PC-9 (cell line): ENCODE data around the gene IL3. TPM values are rescaled to one million over a fixed set of nuclear protein-coding genes. Genes with fewer than 3 reads are reported as not detected.
A peak's percentile ranks its signal among the peaks of the same experiment; 100 is the strongest.

Source experiments
- Bru-seq: library from RNA; stranded (reverse); fragments of 400-500 nt; gene quantifications from one replicate; lab custom pipeline; 2021; lab: Mats Ljungman, UMichigan
- BruChase-seq, 2 experiments: library from RNA; stranded (reverse); fragments of 400-500 nt; gene quantifications; one replicate each; lab custom pipeline; 2021; lab: Mats Ljungman, UMichigan
- BruUV-seq: library from RNA; stranded (reverse); fragments of 400-500 nt; replicated peaks from 2 replicates; lab custom pipeline; 2021; lab: Mats Ljungman, UMichigan
- CTCF ChIA-PET: fragments of 300-600 bp; sonication (Branson Sonifier 250); formaldehyde crosslinking; loops from one replicate; lab custom pipeline; 2022; ENCODE audit warnings: antibody characterized with exemption; lab: Charles Lee
- POLR2A ChIA-PET: fragments of 300-600 bp; sonication (Branson Sonifier 250); formaldehyde crosslinking; loops from one replicate; lab custom pipeline; 2022; ENCODE audit warnings: antibody characterized with exemption; ENCODE audit not compliant: unreplicated experiment; lab: Charles Lee
- DNase-seq, 2 experiments: peaks; one replicate each; pipeline versions ENCODE4 v3.0.0 to v3.0.0-alpha.2; 2015 to 2022; ENCODE audit warnings: mixed read lengths in 1 of 2
- H2AFZ ChIP-seq: fragments of 200-600 bp; sonication (generic); 2 replicates; pipeline ENCODE4 v1.8.1; 2017; ENCODE audit warnings: antibody characterized with exemption
- H3F3A ChIP-seq: fragments of 200-600 bp; sonication (generic); 2 replicates; pipeline ENCODE4 v1.8.1; 2017; ENCODE audit warnings: antibody characterized with exemption, mild to moderate bottlenecking, low read depth; ENCODE audit not compliant: insufficient read depth
- H3K27ac ChIP-seq: fragments of 200-600 bp; sonication (generic); 2 replicates; pipeline ENCODE4 v1.6.1; 2016; ENCODE audit warnings: mixed run types
- H3K27me3 ChIP-seq: fragments of 200-600 bp; sonication (generic); 2 replicates; pipeline ENCODE4 v1.6.1; 2016; ENCODE audit warnings: low read depth, mixed run types; ENCODE audit not compliant: insufficient read depth
- H3K36me3 ChIP-seq: fragments of 200-600 bp; sonication (generic); 2 replicates; pipeline ENCODE4 v1.6.1; 2016; ENCODE audit warnings: low read depth, mixed run types
- H3K4me1 ChIP-seq: fragments of 200-600 bp; sonication (generic); replicated peaks from 2 replicates; pipeline ENCODE4 v1.6.1; 2016; ENCODE audit warnings: mixed run types; ENCODE audit not compliant: insufficient read depth
- H3K4me2 ChIP-seq: fragments of 200-600 bp; sonication (generic); 2 replicates; pipeline ENCODE4 v1.6.1; 2017; ENCODE audit warnings: mixed run types
- H3K4me3 ChIP-seq: fragments of 200-600 bp; sonication (generic); 2 replicates; pipeline ENCODE4 v1.6.1; 2016; ENCODE audit warnings: mixed run types
- H3K79me2 ChIP-seq: fragments of 200-600 bp; sonication (generic); 2 replicates; pipeline ENCODE4 v1.6.1; 2017; ENCODE audit warnings: low read depth, mixed run types
- H3K9me2 ChIP-seq: fragments of 200-600 bp; sonication (generic); 2 replicates; pipeline ENCODE4 v1.8.1; 2017; ENCODE audit warnings: mild to moderate bottlenecking; ENCODE audit not compliant: insufficient read depth
- H3K9me3 ChIP-seq: fragments of 200-600 bp; sonication (generic); 2 replicates; pipeline ENCODE4 v1.8.1; 2016; ENCODE audit warnings: low read depth; ENCODE audit not compliant: insufficient read depth
- H4K20me1 ChIP-seq: fragments of 200-600 bp; sonication (generic); 2 replicates; pipeline ENCODE4 v1.8.1; 2017; ENCODE audit not compliant: insufficient read depth
- EZH2 ChIP-seq: fragments of 200-600 bp; sonication (generic); IDR thresholded peaks from 2 replicates; pipeline ENCODE4 v1.8.0; 2017; ENCODE audit warnings: antibody characterized with exemption, low read depth
- intact Hi-C: fragments of 100-400 bp; cut with micrococcal nuclease; formaldehyde crosslinking; loops from one replicate; pipeline ENCODE4 v1.10.0; 2022; ENCODE audit not compliant: unreplicated experiment
- long read RNA-seq: library from polyadenylated mRNA; stranded (forward); transcript quantifications from one replicate; pipeline ENCODE4 v2.0.0, GENCODE V29; 2022
- total RNA-seq: library from RNA; stranded (reverse); gene quantifications from 2 replicates; pipeline ENCODE4 v1.2.3, GENCODE V29; 2021
- TF ChIP-seq, protein P1 (sequence below): fragments of 200-600 bp; sonication (generic); conservative IDR thresholded peaks from 2 replicates; pipeline ENCODE4 v1.6.1; 2017; ENCODE audit warnings: mixed run types, antibody characterized with exemption, mild to moderate bottlenecking, moderate library complexity

IL3 gene, protein sequence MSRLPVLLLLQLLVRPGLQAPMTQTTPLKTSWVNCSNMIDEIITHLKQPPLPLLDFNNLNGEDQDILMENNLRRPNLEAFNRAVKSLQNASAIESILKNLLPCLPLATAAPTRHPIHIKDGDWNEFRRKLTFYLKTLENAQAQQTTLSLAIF
- total RNA-seq: not detected in 2 replicates
- Bru-seq, nascent RNA: not detected
- BruChase-seq, experiment 1, labeled RNA remaining after a 2-hour chase: not detected
- not detected for BruChase-seq, experiment 2, labeled RNA remaining after a 6-hour chase
- long read RNA-seq: 0 reads

DNA sequence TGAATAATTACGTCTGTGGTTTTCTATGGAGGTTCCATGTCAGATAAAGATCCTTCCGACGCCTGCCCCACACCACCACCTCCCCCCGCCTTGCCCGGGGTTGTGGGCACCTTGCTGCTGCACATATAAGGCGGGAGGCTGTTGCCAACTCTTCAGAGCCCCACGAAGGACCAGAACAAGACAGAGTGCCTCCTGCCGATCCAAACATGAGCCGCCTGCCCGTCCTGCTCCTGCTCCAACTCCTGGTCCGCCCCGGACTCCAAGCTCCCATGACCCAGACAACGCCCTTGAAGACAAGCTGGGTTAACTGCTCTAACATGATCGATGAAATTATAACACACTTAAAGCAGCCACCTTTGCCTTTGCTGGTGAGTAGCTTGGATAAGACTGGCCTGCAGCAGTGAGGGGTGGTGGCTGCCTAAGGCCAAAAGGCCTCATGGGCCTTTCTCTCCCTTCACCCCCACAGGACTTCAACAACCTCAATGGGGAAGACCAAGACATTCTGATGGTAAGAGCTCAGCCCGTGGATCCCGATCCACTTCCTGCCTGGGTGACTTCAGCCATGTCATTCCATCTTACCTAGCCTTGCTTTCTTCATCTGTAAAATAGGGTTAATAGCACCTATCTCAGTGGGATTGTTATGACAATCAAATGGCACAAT is at the start of gene IL3:
TSS of gene IL3 (plus strand) at position 155 of the 661 bp plus-strand sequence. CDS start at position 207, 52 bp downstream.
- no TSS peak for BruUV-seq
- no peak for TF ChIP-seq EZH2
- TF ChIP-seq, protein P1, sequence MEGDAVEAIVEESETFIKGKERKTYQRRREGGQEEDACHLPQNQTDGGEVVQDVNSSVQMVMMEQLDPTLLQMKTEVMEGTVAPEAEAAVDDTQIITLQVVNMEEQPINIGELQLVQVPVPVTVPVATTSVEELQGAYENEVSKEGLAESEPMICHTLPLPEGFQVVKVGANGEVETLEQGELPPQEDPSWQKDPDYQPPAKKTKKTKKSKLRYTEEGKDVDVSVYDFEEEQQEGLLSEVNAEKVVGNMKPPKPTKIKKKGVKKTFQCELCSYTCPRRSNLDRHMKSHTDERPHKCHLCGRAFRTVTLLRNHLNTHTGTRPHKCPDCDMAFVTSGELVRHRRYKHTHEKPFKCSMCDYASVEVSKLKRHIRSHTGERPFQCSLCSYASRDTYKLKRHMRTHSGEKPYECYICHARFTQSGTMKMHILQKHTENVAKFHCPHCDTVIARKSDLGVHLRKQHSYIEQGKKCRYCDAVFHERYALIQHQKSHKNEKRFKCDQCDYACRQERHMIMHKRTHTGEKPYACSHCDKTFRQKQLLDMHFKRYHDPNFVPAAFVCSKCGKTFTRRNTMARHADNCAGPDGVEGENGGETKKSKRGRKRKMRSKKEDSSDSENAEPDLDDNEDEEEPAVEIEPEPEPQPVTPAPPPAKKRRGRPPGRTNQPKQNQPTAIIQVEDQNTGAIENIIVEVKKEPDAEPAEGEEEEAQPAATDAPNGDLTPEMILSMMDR: no peak
- Histone ChIP-seq H3K79me2 (no peaks in the 10 kb centered on the region), H3K27ac (no peak within 1 kb of the TSS), H2AFZ (no peak within 1 kb of the TSS), H3K9me2 (no peaks in the 10 kb centered on the region), H3F3A (peaks cover 3% of the 10 kb centered on the region; the same call in 1 of the 2 replicates), H3K4me2 (no peak within 1 kb of the TSS), H3K36me3 (no peaks in the 10 kb centered on the region), H3K27me3 (no peaks in the 10 kb centered on the region), H4K20me1 (no peaks in the 10 kb centered on the region), H3K4me1 (no peaks in the 10 kb centered on the region), H3K9me3 (no peaks in the 10 kb centered on the region), H3K4me3 (no peak within 1 kb of the TSS)
- CTCF ChIA-PET: no interaction called here
- no peak for DNase-seq
- intact Hi-C loops: loop anchor here (5.0 to 10.0 kb wide), 4 partner anchors 53 to 804 kb away; partner anchors contain the start of genes GDF9, SLC22A4 and UQCRQ
- POLR2A ChIA-PET: interaction anchor here (0.7 kb wide), 1 partner anchor 321 kb away, joined by 3 read pairs; no protein-coding TSS in a partner anchor

DNA sequence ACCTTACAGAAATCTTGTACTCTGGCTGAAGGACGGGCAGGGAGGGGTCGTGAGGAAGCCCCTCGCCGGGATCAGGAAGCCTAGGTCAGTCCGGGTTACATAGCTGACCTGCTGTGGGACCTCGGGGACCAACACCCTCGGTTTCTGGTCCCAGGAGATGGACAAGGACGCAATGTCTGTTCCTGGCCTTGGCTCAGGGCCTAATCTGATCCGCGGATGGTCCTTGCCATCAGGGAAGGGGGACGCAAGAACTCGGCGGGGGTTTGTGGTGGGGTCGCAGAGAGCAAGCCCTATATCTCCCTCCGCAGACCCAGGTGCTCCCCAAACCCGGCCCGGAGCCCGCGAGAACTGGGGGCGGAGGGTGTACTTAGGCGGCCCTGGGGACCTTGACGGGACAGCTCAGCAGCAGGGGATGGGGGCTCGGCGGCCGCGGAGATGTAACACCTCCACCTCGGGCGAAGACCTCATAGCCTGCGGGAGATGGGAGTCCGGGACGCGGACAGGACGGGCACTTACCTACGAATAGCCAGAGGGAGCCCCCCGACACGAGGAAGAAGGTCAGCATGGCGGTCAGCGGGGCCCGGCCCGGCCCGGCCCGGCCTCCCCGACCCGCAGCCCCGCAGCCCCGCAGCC is 49.4 kb upstream of the IL3 start:
- Histone ChIP-seq H2AFZ (no peak overlapping the region), H3K79me2 (no peaks in the 10 kb centered on the region), H3F3A (no peaks in the 10 kb centered on the region), H3K27ac (no peak overlapping the region), H3K4me3 (peak overlapping the region; percentile 46; the same call in 1 of the 2 replicates), H3K9me2 (no peaks in the 10 kb centered on the region), H4K20me1 (no peaks in the 10 kb centered on the region), H3K27me3 (peaks cover 51% of the 10 kb centered on the region), H3K4me2 (peak overlapping the region; percentile 66; the same call in 1 of the 2 replicates), H3K36me3 (no peaks in the 10 kb centered on the region), H3K9me3 (no peaks in the 10 kb centered on the region), H3K4me1 (no peaks in the 10 kb centered on the region)
- ChIA-PET POLR2A (no interaction called here), CTCF (no interaction called here)
- no peak for DNase-seq
- TF ChIP-seq EZH2: no peak
- TF ChIP-seq, protein P1: no peak
- intact Hi-C loops: no loop called here
- BruUV-seq: no TSS peak

DNA sequence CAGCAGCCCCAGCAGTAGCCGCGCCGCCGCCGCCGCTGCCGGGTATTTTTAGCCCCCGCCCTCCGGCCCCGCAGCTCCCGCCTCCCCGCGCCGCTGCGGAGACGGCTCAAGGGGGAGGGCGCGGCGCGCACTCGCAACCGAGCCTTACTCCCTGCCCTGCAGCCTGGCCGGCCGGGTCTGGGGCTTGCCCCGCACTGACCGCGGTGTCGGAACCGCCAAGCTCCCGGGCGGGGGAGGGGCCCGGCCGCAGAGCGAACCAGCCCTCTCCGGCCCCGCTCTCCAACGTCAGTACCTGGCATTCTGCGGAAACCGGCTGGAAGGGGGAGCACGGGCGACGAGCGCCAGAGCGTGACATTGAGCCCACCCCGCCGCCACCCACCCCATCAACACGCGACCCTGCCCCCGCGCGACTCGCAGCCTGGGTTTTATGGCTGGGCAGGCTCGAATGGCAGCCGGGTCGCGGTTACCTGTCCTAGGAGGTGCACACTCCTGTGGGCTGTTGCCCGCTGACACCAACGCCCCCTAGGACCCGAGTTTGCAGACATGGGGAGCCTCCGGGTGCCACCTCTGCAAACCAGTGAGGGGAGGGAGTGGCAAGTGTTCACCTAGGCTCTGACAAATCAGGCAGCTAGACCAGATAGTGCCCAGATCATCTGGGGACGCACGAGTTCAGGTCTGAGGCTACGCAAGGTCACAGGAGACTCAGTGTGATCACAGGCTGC is 48.7 kb upstream of the IL3 start, which contains the start of gene ACSL6:
TSS of gene ACSL6 (minus strand) at position 37 of the 722 bp plus-strand sequence. CDS start 105 bp downstream, outside the sequence.
- CTCF ChIA-PET: no interaction called here
- Histone ChIP-seq H3K27me3 (peaks cover 58% of the 10 kb centered on the region), H3K79me2 (no peaks in the 10 kb centered on the region), H3K4me1 (no peaks in the 10 kb centered on the region), H3K4me2 (peak within 1 kb of the TSS; percentile 66), H3K27ac (no peak within 1 kb of the TSS), H3K9me2 (no peaks in the 10 kb centered on the region), H4K20me1 (no peaks in the 10 kb centered on the region), H3K9me3 (no peaks in the 10 kb centered on the region), H3K4me3 (peak within 1 kb of the TSS; percentile 46; the same call in 1 of the 2 replicates), H2AFZ (no peak within 1 kb of the TSS; the same call in 1 of the 2 replicates), H3F3A (no peaks in the 10 kb centered on the region), H3K36me3 (no peaks in the 10 kb centered on the region)
- no TSS peak for BruUV-seq
- TF ChIP-seq, protein P1: no peak
- no peak for TF ChIP-seq EZH2
- no peak for DNase-seq
- POLR2A ChIA-PET: no interaction called here
- intact Hi-C loops: no loop called here
